Lung (tissue), 12 donors: ENCODE measurements around the gene IQCB1. TPM values are rescaled to one million over a fixed set of nuclear protein-coding genes. Genes with fewer than 3 reads are reported as not detected.

Source experiments
- ATAC-seq: fragments of 200-7000 bp; cut with Tn5 transposase; one replicate; pipeline ENCODE4 v1.9.1; 2020; ENCODE audit warnings: moderate number of reproducible peaks; ENCODE audit not compliant: insufficient read depth, low FRiP score
- DNase-seq, 3 donors: peaks; one replicate each; pipeline ENCODE4 v3.0.0-alpha.2; 2013 to 2017
- H3K27ac ChIP-seq, 2 donors: one replicate each; pipeline ENCODE4 v1.5.1; 2013; ENCODE audit warnings: mild to moderate bottlenecking in 2 of 2, moderate library complexity in 2 of 2, control low read depth in 1 of 2, inconsistent platforms in 1 of 2, low read depth in 1 of 2, low read length in 1 of 2
- H3K27me3 ChIP-seq, 3 donors: one replicate each; pipeline ENCODE4 v1.5.1; 2013; ENCODE audit warnings: low read length in 2 of 3; ENCODE audit not compliant: control insufficient read depth in 3 of 3, insufficient read depth in 3 of 3
- H3K36me3 ChIP-seq, 4 donors: one replicate each; pipeline ENCODE4 v1.5.1; 2013; ENCODE audit warnings: low read length in 4 of 4, mild to moderate bottlenecking in 1 of 4, moderate library complexity in 1 of 4; ENCODE audit not compliant: control insufficient read depth in 4 of 4, insufficient read depth in 4 of 4
- H3K4me1 ChIP-seq, 5 donors: one replicate each; pipeline ENCODE4 v1.5.1; 2013; ENCODE audit warnings: low read length in 5 of 5, mild to moderate bottlenecking in 2 of 5, moderate library complexity in 1 of 5; ENCODE audit not compliant: control insufficient read depth in 5 of 5, insufficient read depth in 5 of 5
- H3K4me3 ChIP-seq: one replicate; pipeline ENCODE4 v1.5.1; 2013; ENCODE audit warnings: mild to moderate bottlenecking, control low read depth, moderate library complexity
- H3K9ac ChIP-seq, 2 donors: one replicate each; pipeline ENCODE4 v1.5.1; 2013; ENCODE audit warnings: low read length in 2 of 2, control low read depth in 1 of 2; ENCODE audit not compliant: insufficient read depth in 1 of 2
- H3K9me3 ChIP-seq, 4 donors: one replicate each; pipeline ENCODE4 v1.5.1; 2013; ENCODE audit warnings: low read length in 3 of 4, mild to moderate bottlenecking in 1 of 4, moderate library complexity in 1 of 4; ENCODE audit not compliant: control insufficient read depth in 4 of 4, insufficient read depth in 3 of 4
- WGBS, 2 donors: extraction: QIAGEN DNeasy Blood & Tissue Kit; methylation state at CpG; one replicate each; pipeline ENCODE4 v1.1.7; 2013; 5-methylcytosine and 5-hydroxymethylcytosine counted together
- polyA plus RNA-seq, 2 donors: library from polyadenylated mRNA; stranded (reverse); fragments of 200-250 nt; gene quantifications; one replicate each; pipeline ENCODE4 v1.2.1, GENCODE V29; 2013
- total RNA-seq, 2 donors: library from RNA; depleted of rRNA in 1 of 2; stranded (reverse); fragments of >200 nt in 1 of 2; gene quantifications; one replicate each; pipeline ENCODE4 v1.2.1, GENCODE V29; 2014 to 2021
- TF ChIP-seq, protein P1 (sequence below): IDR thresholded peaks from 2 replicates; pipeline ENCODE4 v1.5.1; 2012; ENCODE audit warnings: mild to moderate bottlenecking; ENCODE audit errors: control extremely low read depth, extremely low read depth
- donor health status: control.
- donor health status: control.
- donor health status: Bipolar disorder and iron deficiency.
- donor health status: healthy.
- donor health status: DM: yes; HTN: yes; CAD: no.

IQCB1 gene
- total and polyA plus RNA-seq, 4 donors: 11.7 to 30.7 (median 15.1) TPM

GRCh38 chr3:121800906-121801305, 34.0 kb downstream of the IQCB1 start:
- Histone ChIP-seq H3K4me1 (no peaks in the 10 kb centered on the region), H3K27me3 (no peaks in the 10 kb centered on the region), H3K9me3 (no peaks in the 10 kb centered on the region), H3K36me3 (peaks cover 1 to 10% (median 6%) of the 10 kb centered on the region in 4 donors), H3K4me3 (no peak overlapping the region), H3K9ac (no peak overlapping the region), H3K27ac (no peak overlapping the region)
- no peak for DNase-seq
- TF ChIP-seq, protein P1, sequence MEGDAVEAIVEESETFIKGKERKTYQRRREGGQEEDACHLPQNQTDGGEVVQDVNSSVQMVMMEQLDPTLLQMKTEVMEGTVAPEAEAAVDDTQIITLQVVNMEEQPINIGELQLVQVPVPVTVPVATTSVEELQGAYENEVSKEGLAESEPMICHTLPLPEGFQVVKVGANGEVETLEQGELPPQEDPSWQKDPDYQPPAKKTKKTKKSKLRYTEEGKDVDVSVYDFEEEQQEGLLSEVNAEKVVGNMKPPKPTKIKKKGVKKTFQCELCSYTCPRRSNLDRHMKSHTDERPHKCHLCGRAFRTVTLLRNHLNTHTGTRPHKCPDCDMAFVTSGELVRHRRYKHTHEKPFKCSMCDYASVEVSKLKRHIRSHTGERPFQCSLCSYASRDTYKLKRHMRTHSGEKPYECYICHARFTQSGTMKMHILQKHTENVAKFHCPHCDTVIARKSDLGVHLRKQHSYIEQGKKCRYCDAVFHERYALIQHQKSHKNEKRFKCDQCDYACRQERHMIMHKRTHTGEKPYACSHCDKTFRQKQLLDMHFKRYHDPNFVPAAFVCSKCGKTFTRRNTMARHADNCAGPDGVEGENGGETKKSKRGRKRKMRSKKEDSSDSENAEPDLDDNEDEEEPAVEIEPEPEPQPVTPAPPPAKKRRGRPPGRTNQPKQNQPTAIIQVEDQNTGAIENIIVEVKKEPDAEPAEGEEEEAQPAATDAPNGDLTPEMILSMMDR: no peak
- ATAC-seq: no peak

DNA sequence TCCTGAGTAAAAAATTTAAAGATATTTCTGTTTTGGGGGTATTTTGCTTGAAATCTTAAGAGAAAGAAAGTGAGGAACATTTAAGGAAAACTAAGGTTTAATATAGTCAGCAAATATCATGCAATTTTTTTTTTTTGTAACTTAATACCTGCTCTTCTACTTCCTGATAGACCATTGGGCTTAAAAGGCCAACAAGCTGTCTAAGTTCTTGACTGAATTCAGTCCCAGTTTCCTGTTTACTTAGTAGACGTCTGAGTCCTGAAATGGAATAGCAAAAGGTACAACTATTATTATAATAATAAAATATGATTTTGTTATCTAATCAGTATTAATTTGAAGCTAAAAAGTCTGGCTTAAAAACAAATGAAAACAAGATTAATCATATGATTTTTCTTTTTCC, 37.9 kb downstream of the IQCB1 start:
- Histone ChIP-seq H3K4me1 (no peaks in the 10 kb centered on the region), H3K9me3 (no peaks in the 10 kb centered on the region), H3K9ac (no peak overlapping the region), H3K36me3 (peaks cover 0 to 7% (median 3%) of the 10 kb centered on the region in 4 donors), H3K4me3 (no peak overlapping the region), H3K27me3 (no peaks in the 10 kb centered on the region), H3K27ac (no peak overlapping the region)
- TF ChIP-seq, protein P1: no peak
- 29 to 53% methylated on average over 1 of the region's 1 CpG for WGBS, 2 donors
- no peak for DNase-seq
- no peak for ATAC-seq

GRCh38 chr3:121794264-121794983, 40.4 kb downstream of the IQCB1 start:
- 96% methylated on average over 2 of the region's 2 CpGs for WGBS, 2 donors
- Histone ChIP-seq H3K36me3 (peaks cover 0 to 12% (median 7%) of the 10 kb centered on the region in 4 donors), H3K27ac (no peak overlapping the region), H3K27me3 (no peaks in the 10 kb centered on the region), H3K9me3 (no peaks in the 10 kb centered on the region), H3K9ac (no peak overlapping the region), H3K4me1 (no peaks in the 10 kb centered on the region), H3K4me3 (no peak overlapping the region)
- TF ChIP-seq, protein P1: no peak
- no peak for DNase-seq
- ATAC-seq: no peak

- no peak overlapping the region for H3K4me3 ChIP-seq
- no peak for ATAC-seq
- no peak overlapping the region for H3K27ac ChIP-seq
- TF ChIP-seq, protein P1: no peak
- H3K36me3 ChIP-seq: peaks cover 5 to 22% (median 9%) of the 10 kb centered on the region in 4 donors
- H3K27me3 ChIP-seq: no peaks in the 10 kb centered on the region
- no peak for DNase-seq
- H3K4me1 ChIP-seq: no peaks in the 10 kb centered on the region
- H3K9ac ChIP-seq: no peak overlapping the region
- 93 to 96% methylated on average over 3 of the region's 3 CpGs for WGBS, 2 donors
- H3K9me3 ChIP-seq: no peaks in the 10 kb centered on the region
Observed at GRCh38 chr3:121793078-121793477, 41.8 kb downstream of the IQCB1 start.
